SK-N-SH (cell line): ENCODE results near the gene ITGA8.

Experiments
- CTCF ChIP-seq: fragments of 200-600 bp; sonication (generic); IDR thresholded peaks from 2 replicates; pipeline ENCODE4 v1.6.1; 2017; ENCODE audit warnings: antibody characterized with exemption, mild to moderate bottlenecking, moderate library complexity
- TEAD4 ChIP-seq: IDR thresholded peaks from 2 replicates; pipeline ENCODE4 v1.4.0; 2012; ENCODE audit warnings: mild to moderate bottlenecking, borderline replicate concordance; ENCODE audit not compliant: insufficient read depth
- YY1 ChIP-seq: IDR thresholded peaks from 2 replicates; pipeline ENCODE4 v1.4.0; 2012; ENCODE audit warnings: low read depth, mild to moderate bottlenecking

- TF ChIP-seq YY1 (no peak), CTCF (no peak), TEAD4 (no peak)
Observed at GRCh38 chr10:15658069-15658702, 61.5 kb downstream of the ITGA8 start.
